GM18861 (cell line): ENCODE data around the gene HSD17B12.

Experiments
- ATAC-seq: cut with Tn5 transposase; IDR thresholded peaks from one replicate; pipeline ENCODE4 v1.9.1; 2021; ENCODE audit not compliant: unreplicated experiment

HSD17B12 gene

DNA sequence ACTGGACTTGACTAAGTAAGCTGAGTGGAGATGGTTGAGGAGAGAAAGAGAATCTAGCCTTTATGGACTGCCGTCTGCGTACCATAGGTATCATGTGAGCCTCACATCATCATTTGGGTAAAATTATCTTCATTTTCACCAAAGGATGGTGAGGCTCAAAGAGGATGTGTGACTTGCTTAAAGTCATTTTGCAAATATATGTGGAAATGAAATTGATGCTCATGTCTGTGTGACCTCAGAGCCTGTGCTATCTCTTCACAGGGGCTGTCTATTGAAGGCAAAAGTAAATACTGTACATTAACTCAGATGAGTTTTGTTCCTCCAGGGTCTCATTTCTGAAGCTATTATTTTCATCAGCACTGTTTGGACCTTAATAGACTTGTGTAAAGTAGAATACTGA, 116.8 kb downstream of the HSD17B12 start:
- no peak for ATAC-seq

DNA sequence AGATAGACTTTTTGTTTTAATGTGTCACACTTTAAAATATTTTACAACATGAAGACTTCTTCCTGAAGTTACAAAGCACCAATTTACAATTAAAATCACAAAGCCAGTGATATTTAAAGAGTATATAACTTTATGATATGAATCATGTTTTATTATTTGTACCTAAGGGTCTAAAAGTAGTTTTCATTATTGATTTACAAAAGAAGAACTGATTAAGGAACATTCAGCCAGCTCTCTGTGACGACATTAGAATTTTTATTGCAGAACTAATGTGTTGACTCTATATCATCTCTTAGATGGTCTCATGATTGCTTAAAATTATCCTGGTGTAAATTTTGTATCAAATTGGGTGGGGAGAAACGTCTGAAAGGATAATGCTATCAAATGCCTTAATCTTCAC, 117.3 kb downstream of the HSD17B12 start:
- no peak for ATAC-seq

DNA sequence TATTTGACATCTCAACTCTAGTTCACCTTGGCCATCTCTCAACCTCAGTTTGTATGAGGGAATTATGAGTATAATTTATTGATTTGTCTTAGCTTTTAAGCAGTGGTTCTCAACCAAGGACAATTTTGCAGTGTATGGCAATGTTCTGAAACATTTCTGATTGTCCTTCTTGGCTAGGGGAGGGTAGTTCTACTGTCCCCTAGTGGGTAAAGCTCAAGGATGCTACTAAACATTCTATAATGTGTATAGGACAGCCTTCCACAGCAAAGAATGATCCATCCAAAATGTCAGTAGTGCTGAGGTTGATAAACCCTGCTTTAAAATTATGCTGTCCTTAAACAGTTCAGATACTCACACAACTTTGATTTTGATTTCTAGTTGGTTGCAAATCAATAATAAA, 122.0 kb downstream of the HSD17B12 start:
- no peak for ATAC-seq

DNA sequence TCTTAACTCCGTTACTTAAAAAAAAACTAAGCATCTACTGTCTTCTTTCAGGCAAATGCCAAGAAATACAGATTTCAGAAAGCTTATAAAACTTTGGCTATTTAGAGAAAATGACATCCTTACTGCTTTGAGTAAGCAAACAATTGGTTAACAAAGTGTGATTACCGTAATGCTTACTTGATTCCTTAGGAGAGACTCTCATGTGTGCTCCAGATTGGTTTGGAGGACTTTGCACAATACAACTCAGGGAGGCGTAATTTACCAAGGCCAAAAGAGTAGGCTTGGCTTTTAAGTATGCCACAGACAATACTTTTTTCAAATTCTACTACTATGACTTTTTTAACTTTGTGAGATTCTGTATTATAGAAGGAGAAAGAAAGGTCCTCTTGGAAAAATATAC, 123.2 kb downstream of the HSD17B12 start:
- ATAC-seq, result no peak

DNA sequence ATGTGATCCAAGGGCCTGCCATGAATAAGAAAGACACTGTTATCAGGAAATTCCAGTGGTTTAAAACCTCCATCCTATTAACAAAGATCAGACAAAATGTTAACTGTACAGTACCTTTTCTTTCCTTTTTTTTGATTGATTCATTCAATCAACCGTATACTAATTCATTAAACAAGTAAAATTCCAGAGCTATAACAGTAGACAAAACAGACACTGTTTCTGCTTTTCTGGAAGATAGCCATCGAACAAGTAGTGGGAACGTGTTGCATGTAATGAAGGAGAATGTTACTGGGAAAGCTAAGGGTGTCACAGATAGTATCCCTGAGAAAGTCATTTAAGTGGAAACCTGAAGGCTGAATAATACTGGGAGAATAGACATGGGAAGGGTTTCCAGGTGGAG, 126.4 kb downstream of the HSD17B12 start:
- ATAC-seq, result no peak

DNA sequence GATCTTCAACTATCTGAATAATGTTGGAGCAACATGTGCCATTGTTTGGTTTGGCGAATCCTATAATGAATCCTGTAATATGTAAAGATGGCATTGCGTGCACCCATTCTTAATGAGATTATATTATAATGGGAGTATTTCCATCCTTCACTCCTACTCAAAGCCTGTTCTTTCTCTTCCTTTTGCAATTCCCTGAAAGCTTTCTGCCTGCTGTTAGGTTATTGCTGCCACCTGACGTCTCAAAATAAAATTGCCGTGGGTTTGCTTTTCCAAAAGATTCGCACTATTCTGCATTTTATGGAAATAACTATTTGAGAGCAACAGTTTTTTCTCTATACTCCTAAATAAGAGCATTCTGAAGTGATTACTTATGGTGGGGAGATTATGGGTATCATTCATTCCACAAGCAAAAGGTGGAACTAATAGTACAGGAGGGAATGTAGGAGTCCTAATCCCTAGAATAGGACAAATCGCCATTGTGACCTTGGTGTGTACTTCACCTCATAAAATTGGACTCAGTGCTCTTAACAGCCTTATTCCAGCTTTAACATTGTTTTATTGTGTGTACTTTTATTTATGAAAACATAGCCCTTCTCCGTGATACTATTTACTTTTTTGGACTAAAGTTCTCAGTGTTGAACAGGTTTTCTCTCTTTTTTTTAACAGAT, 130.5 kb downstream of the HSD17B12 start:
- ATAC-seq, result no peak

DNA sequence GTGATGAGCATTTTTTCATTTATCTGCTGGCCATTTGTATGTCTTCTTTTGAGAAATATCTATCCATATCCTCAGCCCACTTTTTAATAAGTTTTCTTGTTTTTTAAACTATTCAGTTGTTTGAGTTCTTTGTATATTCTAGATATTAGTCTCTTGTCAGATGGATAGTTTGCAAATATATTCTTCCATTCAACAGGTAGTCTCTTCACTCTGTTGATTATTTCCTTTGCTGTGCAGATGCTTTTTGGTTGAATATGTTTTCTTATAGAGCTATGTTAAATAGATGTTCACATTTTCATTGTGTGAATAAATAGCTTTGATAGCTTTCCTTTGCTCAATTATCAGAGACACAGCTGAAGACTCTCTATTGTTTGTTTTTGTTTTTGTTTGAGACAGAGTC, 131.9 kb downstream of the HSD17B12 start:
- no peak for ATAC-seq

DNA sequence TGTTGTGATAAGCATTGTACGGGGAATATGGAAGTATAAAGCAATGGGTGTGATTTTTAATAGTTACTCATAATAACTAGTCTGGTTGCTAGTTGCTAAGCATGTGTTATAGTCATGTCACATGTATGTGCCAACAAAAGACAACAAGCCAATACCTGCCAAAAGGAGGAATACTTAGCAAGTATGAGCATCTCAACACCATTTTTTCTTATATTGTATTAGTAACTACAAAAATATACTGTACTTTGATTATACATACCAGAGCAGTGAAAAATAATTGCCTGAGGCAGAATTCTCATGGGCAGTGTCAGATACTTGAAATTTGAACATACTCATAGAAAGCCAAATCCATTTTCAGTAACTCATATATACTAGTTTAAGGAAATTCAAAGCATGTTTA, 137.7 kb downstream of the HSD17B12 start:
- ATAC-seq, result no peak

DNA sequence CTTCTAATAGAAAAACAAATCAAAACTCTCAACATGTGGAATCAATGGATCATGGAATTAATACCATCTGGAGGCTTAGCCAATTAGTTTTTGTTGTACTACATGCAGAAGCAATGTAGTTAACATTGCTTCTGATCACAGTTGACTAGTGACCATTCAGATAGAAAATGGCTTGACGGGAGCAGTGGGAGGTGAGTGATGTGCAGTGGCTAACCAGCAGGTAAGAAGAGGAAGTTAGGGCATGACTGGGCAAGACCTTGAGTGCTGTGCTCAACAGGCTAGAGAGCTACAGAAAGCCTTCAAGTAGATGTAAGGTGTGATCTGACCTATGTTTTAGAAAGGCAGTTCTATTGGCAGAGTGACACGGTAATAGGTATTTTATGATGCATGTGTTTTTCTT, 139.4 kb downstream of the HSD17B12 start:
- peak; percentile 75 for ATAC-seq

DNA sequence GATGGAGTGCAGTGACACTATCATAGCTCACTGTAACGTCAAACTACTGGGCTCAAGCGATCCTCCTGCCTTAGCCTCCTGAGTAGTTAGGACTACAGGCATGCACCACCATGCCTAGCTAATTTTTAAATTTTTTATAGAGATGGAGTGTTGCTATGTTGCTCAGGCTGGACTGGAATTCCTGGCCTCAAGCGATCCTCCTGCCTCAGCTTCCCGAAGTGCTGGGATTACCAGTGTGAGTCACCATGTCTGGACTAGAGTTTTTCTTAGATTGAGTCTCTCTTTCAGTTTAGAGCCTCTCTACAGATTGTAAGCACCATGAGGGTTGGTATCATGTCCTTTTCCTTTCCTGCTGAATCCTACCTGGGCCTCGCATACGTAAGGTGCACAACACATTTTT, 142.8 kb downstream of the HSD17B12 start:
- ATAC-seq, result no peak

DNA sequence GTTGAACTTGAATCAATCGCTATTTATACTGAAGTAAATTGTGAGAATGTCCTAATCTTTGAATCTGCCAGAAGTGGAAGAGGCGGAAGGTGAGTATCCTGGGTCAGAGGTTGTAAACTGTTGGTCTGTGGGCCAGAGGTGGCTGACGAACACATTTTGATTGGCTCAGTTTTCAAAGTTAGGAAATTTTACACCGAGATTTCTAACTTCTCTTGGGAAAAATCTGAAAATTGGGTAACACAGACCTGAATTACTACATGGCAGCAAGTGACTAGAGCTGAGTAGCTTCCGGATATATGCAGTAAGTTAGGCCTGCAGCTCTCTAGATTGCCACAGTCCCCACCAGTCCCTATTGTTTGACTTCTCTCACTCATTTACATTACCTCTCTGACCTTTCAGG, 143.3 kb downstream of the HSD17B12 start:
- ATAC-seq, result no peak

DNA sequence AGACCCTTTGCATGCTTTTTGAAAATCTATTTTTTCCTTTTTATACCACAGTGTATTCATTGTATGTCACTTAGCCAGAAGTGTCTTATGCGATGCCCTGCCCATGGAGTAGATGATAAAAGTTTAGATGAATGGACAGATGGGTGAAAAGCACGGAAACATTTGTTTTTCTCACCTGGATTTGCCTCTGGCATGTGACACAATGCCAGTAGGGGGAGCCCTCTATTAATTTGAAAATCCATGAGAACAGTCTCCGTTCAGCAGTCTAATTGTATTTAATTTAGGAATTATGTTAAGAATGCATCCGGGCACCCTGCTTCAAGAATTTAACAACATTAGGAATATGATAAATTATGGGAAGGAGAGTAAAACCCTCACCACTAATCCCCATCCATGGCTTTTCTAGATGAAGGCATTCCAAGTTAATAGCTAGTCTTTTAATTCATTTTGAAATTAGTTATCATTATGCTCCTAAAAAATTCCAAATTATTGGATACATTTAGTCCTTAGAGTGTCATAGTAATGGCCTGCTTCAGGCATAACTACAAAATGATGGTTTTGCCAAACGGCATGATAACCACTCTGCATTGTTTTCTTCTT, 144.8 kb downstream of the HSD17B12 start:
- no peak for ATAC-seq

DNA sequence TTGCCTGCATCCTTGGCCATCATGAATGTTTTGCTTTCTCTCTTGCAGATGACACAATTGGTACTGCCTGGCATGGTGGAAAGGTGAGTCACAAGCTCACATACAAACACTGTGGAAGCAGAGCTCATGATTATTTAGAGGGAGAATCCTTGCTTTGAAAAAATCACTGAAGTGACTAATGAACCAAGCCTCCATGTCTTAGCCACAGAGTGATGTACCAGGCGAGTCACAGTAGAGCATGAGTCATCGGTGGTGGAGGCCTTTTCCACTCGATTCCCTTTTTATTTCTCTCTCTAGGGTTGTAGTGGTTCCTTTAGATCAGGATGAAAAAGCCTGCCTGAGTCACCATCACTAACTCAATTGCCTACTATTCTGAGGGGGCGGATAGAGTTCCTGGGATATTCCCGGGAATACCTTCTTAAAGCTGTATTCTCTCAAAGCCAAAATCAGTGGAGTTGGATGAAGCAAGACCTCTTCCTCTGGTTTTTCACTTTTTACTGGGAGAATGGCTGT, 150.4 kb downstream of the HSD17B12 start:
- ATAC-seq, result peak; percentile 46

DNA sequence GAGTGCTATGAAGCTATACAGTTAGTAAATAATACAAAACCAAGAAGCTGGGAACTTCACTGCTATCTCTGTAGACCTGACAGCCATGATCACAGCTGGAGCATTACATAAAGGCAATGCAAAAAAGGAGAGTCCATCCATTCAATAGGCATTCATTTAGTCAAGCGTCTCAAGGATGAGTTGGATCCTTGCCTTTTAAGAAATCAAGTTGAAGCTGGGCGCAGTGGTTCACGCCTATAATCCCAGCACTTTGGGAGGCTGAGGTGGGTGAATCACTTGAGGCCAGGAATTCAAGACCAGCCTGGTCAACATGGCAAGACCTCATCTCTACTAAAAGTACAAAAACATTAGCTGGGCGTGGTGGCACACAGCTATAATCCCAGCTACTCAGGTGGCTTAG, 152.0 kb downstream of the HSD17B12 start:
- no peak for ATAC-seq

DNA sequence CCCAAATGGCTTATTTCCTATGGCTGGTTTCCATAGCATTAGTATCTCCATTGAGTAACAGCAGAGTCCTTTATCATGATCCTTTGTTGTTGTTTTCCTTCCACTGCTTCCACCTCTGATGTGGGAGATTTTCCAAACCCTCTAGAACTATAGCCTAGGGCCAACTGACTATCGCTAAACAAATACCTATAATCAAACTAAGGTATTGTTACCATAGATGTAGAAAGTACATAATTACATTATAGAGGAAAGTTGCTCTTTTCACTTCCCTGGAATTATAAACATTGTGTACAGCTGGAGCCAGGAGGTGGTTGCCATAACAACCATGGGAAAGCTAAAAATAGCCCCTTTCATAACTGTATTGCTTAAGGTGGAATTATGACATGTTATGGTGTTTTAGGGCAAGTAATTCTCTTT, 153.1 kb downstream of the HSD17B12 start:
- no peak for ATAC-seq

DNA sequence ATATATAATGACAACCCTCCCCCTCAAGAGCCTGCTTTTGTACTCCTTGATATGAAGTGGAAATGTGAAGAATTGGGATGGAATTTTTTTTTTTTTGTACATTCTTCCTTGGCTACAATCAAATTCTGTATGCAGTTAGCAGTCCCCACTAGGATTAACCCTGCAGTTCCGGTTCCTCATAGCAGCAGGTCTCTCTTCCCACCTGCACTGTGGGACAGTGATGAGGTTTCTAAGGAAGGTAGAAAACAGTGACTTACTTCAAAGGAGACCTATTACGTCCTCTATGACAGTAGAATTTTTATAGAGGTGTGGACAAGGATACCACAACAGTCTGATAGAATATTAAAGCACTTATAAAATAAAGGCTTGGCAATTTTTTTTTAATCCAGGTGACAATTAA, 153.7 kb downstream of the HSD17B12 start:
- ATAC-seq, result no peak

DNA sequence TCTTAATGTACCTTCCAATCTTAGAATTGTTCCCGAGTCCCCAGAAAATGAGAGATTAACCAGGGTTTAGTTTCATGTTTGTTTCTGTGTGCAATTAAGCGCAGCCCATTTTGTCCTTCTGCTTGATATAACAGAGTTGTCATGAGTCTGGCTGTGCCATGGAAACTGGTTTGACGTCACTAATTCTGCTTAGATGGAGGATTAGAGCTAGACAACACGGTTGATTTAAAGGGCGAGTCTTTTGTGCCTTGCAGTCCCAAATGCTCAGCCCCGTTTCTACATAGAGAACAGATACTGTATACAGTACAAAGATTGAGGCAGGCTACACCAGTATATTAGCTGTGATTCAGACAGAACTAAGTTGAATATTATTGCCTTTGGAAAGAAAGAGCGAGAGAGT, 154.6 kb downstream of the HSD17B12 start:
- ATAC-seq, result no peak

DNA sequence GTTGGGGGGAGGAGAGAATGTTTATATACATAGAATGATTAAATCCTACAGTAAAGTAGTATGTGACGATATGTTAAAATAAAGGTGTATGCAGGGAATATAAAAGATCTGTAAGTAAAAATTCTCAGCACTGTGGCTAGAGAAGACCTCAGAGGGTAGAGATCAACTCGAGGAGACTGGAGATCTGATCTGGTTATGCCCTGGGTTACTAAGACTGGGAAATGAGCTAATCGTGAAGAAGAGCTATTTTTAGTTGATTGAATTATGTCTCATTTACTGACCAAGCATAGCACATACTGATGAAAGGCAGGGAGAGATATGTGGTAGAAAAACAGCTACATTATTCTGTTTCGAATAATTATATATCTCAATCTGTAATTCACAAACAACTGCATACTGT, 157.3 kb downstream of the HSD17B12 start:
- no peak for ATAC-seq

DNA sequence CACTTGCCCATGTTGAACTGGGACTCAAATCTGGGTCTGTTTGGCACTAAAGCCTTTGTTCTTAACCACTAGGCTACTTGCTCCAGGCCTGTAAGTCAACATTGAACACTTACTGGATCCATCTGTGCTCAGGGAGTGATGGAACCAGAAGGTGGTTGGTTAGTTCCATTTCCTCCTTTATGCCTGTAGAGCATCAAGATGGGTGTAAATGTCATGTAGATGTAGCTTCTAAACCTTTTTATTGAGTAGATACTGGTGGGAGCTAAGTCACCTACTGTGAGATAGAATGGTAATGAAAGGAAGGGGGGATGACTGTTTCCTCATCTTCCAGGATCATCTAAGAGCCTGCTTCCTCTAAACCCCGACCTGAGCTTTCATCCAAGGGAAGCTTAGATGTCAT, 161.5 kb downstream of the HSD17B12 start:
- no peak for ATAC-seq

DNA sequence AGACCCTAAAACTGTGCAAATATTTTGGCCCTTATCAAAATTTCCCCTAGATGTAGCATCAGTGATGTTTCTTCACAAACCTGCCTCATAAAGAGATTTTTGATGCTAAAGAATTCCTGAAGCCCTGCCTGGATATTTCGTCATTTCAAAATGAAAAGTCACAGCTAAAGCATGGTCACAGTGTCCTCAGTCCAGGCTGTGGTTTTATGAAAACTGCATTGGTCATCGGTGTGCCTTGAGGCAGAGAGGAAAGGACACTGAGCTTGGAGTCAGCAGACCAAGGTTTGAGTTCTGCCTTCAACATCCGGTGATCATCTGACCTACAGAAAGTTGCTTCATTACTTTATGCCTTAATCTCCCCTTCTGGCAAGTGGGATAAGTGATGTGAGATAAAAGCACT, 165.3 kb downstream of the HSD17B12 start:
- no peak for ATAC-seq

DNA sequence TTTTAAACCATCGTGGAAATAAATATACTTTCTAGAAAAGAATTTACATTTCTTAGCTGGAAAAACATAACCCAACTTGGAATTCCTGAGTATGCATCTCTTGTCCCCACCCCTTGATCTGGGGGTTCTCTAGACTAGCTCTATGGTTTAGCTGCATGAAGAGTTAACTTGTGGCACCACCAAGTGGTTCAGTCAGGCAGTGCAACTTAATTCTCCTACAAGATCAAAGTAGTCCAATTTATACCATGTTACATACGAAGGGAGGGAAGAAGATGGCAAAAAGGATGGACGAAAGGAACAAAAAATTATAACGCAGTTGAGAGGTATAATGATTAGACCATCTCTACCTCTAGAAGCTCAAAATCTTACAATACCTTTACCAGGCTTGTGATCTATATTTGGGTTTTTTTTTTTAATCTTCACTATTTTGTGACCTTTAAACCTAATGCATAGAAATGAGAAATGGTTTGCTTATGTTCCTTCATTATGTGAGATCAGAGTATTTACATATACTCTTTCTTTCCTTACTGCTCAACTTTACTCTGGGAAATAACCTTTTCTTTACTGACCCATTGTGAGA, 171.6 kb downstream of the HSD17B12 start:
- peak; percentile 94 for ATAC-seq

DNA sequence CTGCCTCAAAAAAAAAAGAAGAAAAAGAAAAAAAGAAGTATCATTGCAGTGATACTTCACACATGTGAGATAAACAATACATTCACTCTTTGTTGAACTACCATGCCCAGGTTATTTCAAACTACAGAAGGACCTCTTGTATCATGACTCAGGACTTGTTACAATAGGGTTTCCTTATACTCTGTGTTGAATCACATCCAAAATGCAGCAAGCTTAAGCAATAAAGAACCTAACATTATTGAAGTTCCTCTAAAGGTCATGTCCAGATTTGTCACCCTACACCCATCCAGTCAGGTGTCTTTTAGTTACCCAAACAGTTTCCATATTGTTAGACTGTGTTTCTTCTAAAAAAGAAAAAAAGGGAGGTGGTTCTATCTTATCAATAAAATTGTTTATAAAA, 173.2 kb downstream of the HSD17B12 start:
- ATAC-seq, result no peak

DNA sequence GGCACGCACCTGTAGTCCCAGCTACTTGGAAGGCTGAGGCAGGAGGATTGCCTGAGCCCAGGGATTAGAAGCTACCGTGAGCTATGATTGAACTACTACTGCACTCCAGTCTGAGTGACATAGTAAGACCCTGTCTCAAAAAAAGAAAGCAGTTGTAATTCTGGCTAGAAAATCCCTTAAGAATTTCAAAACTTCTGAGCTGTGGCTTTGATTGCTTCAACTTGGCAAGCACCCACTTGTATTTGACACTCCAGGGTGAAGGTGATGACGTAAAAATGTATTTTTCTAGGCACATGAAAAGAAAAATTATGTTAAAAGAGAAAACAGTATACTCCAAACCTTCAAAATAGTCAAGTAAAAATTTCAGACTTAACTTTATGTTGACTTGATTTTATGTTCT, 176.5 kb downstream of the HSD17B12 start:
- ATAC-seq, result no peak
